Germinal center (tissue), 1 donor: ENCODE results near the gene FBXO30.

Experiments used
- DNase-seq: peaks from one replicate; pipeline ENCODE4 v3.0.0; 2012; ENCODE audit warnings: mixed read lengths, low spot score

Gene FBXO30

GRCh38 chr6:145819994-145820393 is 5.4 kb upstream of the FBXO30 start:
- DNase-seq = no peak

- DNase-seq = no peak
These were observed 4.2 kb upstream of the FBXO30 start for GRCh38 chr6:145818796-145819195.

GRCh38 chr6:145816392-145816791 is 1.8 kb upstream of the FBXO30 start:
- no peak for DNase-seq

- peak; percentile 5 for DNase-seq
These were observed 997 bp upstream of the FBXO30 start for GRCh38 chr6:145815309-145816274.

GRCh38 chr6:145814035-145814500 is 527 bp downstream of the FBXO30 start:
- peak; percentile 23 for DNase-seq

GRCh38 chr6:145813285-145814034 is 1.1 kb downstream of the FBXO30 start:
- no peak for DNase-seq

- no peak for DNase-seq
These were observed 2.9 kb downstream of the FBXO30 start for GRCh38 chr6:145811741-145812140.

GRCh38 chr6:145809785-145810184 is 4.8 kb downstream of the FBXO30 start:
- DNase-seq = no peak

GRCh38 chr6:145809211-145809610 is 5.4 kb downstream of the FBXO30 start:
- DNase-seq = peak; percentile 5

- DNase-seq = no peak
These were observed 6.4 kb downstream of the FBXO30 start for GRCh38 chr6:145808239-145808638.

- no peak for DNase-seq
These were observed 12.5 kb downstream of the FBXO30 start for GRCh38 chr6:145802141-145802540.

GRCh38 chr6:145801021-145801420 is 13.6 kb downstream of the FBXO30 start:
- DNase-seq = peak; percentile 5

GRCh38 chr6:145798530-145798929 is 16.1 kb downstream of the FBXO30 start:
- DNase-seq = no peak

- DNase-seq = no peak
These were observed 25.2 kb downstream of the FBXO30 start for GRCh38 chr6:145789443-145789842.

- DNase-seq = no peak
These were observed 26.9 kb downstream of the FBXO30 start for GRCh38 chr6:145787688-145788087.

- no peak for DNase-seq
These were observed 29.9 kb downstream of the FBXO30 start for GRCh38 chr6:145784683-145785082.

- no peak for DNase-seq
These were observed 30.8 kb downstream of the FBXO30 start for GRCh38 chr6:145783796-145784195.

GRCh38 chr6:145772846-145773245 is 41.7 kb downstream of the FBXO30 start:
- no peak for DNase-seq

- DNase-seq = no peak
These were observed 49.1 kb downstream of the FBXO30 start for GRCh38 chr6:145765449-145765848.

GRCh38 chr6:145763742-145764141 is 50.9 kb downstream of the FBXO30 start:
- DNase-seq = no peak

- DNase-seq = peak; percentile 46
These were observed 53.0 kb downstream of the FBXO30 start for GRCh38 chr6:145761584-145761983.

GRCh38 chr6:145758113-145758512 is 56.5 kb downstream of the FBXO30 start:
- no peak for DNase-seq

GRCh38 chr6:145756170-145756662 is 58.4 kb downstream of the FBXO30 start:
- no peak for DNase-seq
